ENCODE measurements around the gene GRIA3.
A peak's percentile ranks its signal among the peaks of the same experiment; 100 is the strongest.
"Not testable (repeated sequence)": the region's sequence is repeated elsewhere in the genome, so short reads cannot be mapped to it uniquely, and the experiment has no call there.

The GRIA3 gene

DNA sequence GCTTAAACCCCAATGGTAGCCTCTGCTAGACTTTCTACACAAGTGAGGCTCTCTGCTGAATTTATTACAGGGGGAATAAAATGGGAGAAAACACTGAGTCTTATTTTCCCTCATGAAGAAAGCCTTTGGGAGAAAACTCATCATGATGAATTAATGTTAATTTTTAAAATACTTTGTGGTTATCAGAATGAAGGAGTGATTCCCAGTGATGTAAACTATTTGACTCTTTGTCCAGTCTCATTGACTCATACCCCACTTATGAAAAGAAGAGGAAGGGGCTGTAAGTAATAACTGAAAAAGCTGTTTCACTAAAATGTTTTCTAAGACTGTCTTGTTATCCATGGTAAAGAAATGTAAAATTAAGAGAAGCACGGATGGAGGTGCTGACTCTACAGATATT is 208.8 kb downstream of the GRIA3 start:
- DNase-seq (ENCODE audit: insufficient read length, low spot score) = no peak
- FAIRE-seq = no peak
- no peak for TF ChIP-seq POLR2A (IDR thresholded peaks at IDR 0.05; ENCODE audit: low read depth, low read length)

DNA sequence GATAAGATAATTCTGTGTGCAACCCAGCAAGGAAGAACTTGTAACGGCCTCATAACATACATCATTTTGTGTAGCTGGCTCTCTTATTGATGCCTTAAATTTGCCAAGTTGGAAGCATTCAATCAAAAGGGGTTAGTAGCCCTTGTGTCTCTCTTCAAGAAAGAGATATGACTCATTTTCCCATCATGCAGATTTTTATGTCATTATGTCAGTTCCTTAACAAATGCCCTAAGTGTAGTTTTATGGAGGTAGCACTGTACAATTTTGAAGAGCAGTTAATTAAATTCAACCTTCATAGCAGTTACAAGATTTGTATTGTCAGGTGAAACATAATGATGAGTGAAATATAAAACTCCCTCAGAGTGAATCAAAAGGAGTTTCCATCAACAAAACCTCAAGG is 215.6 kb downstream of the GRIA3 start:
- no peak for TF ChIP-seq POLR2A (IDR thresholded peaks at IDR 0.05; ENCODE audit: low read depth, low read length)
- FAIRE-seq (no peak), DNase-seq (ENCODE audit: insufficient read length, low spot score) (no peak)

DNA sequence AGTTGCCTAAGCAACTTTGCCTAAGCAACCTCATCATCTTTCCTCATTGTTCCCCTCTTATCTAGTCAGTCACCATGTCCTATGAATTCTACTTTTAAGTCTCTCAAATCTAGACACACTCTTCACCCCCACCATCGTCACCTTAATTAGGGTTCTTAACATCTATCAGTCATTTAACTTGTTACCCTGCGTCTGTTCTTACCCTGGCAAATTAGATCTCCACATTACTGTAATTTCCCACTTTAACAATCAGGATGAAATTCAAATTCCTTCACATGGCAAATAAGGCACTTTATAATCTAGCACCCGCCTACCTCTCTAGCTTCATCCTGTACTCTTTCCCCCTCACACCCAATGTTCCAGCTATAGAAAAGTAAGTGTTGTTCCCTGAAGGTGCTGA is 221.2 kb downstream of the GRIA3 start:
- DNase-seq (ENCODE audit: insufficient read length, low spot score) (no peak), FAIRE-seq (no peak)
- no peak for TF ChIP-seq POLR2A (IDR thresholded peaks at IDR 0.05; ENCODE audit: low read depth, low read length)

DNA sequence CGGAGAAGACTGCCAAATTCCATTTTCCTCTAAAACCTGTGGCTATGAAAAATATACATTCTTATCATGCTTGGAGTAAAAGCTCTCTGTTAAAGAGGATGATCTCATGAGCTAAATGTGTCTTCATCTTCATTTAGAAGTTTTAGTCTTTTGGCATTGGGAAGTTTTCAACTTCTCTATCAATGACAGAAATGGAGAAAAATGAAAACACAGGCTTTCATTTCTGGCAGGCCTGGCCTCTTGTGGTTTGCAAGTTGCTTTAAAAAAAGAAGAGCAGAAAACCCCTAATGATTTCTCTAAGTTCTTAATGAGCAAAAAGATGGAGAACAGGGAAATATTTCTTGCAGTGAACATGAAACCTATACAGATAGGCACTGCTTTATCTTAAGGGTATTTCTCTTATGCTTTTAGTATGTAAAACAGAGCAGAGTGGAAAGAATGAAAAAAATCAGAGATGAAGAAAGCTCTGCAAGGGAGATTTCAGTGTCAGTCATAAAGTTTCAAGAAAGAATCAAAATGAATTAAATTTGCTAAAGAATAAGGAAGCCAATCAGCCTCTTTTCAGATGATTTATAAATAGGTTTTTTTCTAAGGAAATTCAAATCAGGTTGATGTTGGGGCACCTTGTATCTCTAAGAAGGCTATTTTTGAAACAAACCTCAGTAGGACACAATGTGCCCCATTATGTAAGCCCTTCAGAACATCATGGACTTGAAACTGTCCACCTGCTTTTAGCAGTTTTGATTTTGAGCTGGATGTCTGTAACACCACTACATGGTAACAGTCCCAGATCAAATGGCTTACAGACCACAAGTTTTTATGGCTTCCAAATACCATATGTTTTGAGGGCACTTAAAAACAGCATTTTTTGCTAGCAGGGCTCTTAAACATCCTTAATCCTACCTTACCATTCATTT is 225.0 kb downstream of the GRIA3 start:
- FAIRE-seq = no peak
- DNase-seq (ENCODE audit: insufficient read length, low spot score) = no peak
- TF ChIP-seq POLR2A (IDR thresholded peaks at IDR 0.05; ENCODE audit: low read depth, low read length) = no peak

DNA sequence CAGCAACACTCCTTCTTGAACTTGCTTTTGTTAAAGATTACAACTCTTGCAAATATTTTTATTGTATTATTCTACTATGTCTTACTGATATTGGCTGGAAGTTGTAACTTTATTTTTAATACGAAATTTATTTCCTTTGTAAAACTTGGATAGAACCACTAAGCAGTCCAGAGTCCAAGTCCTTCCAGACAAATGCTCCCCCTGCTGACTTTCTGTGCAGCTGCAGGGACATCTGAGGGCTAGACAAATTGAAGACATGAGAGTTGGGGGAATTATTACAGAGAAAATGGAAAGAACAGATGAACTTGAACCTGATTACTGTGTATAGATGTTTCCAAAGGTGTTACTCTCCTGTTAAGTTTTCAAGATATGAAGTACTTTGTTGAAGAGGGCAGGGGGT is 238.8 kb downstream of the GRIA3 start:
- DNase-seq (ENCODE audit: insufficient read length, low spot score) = no peak
- FAIRE-seq = no peak
- no peak for TF ChIP-seq POLR2A (IDR thresholded peaks at IDR 0.05; ENCODE audit: low read depth, low read length)

DNA sequence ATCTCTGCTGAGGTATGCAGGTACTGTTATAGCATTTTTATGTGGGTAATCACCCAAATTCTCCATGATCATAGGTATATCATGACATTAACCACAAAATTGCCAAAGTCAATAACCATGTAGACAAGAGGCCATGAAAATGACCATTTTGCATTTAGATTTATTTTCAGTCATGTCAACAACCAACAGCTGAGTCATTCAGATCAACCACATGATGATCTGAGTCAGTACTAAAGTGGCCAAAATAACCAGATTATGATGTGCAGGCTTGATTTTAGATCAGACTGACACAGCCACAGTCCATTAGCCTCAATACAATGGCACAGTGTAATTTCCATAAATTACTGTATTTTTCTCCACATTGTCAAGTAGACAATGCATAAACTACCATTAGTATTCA is 240.5 kb downstream of the GRIA3 start:
- TF ChIP-seq POLR2A (IDR thresholded peaks at IDR 0.05; ENCODE audit: low read depth, low read length) = no peak
- FAIRE-seq = peak; percentile 38
- no peak for DNase-seq (ENCODE audit: insufficient read length, low spot score)

DNA sequence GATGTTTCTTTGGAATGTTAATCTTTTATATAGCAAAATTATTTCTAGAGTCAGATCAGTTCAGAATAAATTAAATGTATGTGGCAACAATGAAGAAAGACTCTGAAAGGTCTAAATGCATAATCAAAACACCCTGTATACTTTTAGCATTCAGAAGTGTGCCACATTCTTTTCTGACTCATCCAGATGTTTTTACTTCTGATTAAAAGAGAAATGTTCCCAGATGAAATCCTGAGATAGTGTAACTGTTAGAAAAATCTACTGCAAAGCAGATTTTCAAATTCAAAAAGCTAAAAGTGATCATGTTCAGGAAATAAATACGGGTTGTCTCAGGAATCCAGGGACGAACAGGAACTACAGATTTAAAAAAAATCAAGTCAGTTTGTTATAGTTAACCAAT is 241.4 kb downstream of the GRIA3 start:
- FAIRE-seq (no peak), DNase-seq (ENCODE audit: insufficient read length, low spot score) (no peak)
- TF ChIP-seq POLR2A (IDR thresholded peaks at IDR 0.05; ENCODE audit: low read depth, low read length) = no peak

DNA sequence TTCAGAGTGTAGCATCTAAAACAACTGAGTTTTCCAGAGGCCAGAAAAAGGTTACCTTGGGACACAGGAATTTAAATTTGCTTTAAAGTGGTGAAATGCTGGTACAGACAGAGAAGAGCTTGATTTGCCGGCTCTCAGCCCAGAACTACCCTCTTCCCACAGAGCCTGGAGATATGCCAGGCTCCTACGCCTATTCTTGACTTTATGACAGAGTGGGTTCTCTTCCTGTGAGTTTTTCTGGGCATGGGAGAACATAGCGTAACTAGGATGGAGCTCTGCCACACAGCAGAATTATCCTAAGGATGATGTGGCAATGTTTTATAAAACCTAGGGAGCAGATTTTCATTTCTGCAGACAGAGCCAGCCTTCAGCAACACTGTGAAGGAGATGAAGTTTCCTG is 241.8 kb downstream of the GRIA3 start:
- DNase-seq (ENCODE audit: insufficient read length, low spot score) (no peak), FAIRE-seq (no peak)
- no peak for TF ChIP-seq POLR2A (IDR thresholded peaks at IDR 0.05; ENCODE audit: low read depth, low read length)

DNA sequence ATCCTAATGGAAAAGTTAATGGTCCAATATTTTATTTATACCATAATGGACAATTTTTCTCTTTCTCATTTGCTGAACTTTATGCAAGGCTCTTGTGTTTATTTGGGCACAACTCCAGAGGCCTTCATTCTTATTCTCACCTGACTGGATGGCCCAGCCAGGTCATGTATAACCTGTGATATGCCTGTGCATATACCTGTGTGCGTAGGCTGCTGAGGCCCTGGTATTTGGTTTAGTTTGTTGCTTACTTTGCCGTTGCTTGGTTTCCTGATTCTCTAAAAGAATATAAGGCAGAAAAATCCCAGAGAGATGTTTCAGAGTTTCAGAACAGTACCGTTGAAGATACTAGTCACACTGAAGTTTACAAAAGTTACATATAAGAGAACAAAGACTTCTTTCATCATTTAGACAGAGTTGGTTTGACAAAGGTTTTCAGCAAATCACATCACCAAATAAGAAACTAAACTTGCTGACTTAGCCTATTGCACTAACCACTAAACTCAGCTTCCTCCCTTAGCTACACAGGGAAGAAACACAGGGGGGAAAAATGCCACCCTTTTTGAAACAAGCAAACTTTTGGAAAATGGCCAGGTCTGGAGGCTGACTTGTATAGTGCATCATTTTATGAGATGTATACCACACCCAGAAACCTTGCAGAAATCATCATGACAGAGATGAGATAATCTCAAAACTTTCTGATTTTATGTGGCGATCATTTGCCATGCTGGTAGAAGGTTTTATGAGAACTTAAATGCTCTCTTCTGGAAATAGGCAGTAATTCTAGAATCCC is 248.5 kb downstream of the GRIA3 start:
- DNase-seq (ENCODE audit: insufficient read length, low spot score) = no peak
- no peak for FAIRE-seq
- TF ChIP-seq POLR2A (IDR thresholded peaks at IDR 0.05; ENCODE audit: low read depth, low read length) = no peak

DNA sequence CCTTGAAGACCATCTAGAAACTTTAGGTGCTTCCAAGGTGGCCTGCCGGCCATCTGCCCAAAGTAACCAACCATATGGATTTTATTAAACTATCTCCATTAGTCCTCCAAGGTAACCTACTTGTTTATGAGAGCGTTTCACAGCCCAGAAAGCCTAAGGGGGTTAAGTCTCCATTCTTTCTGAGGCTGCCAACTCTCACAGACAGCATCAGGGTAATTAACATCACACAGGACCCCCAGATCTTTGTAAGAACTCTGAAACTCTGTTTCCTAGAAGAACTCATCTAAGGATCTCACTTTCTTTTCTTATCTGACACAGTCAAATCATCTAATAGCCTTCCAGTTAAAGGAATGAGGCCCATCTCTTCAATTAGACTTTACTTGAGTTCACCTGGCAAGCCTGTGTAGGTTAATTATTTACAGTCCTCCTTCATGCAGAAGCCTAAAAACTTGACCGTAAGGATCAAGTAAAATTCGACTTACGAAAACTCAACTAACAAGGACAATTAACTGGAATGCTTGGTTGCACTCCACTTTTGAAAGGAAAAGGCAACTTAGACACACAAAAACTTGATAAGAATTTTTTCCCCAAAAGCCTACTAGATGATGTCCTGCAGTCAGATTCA is 252.5 kb downstream of the GRIA3 start:
- no peak for TF ChIP-seq POLR2A (IDR thresholded peaks at IDR 0.05; ENCODE audit: low read depth, low read length)
- DNase-seq (ENCODE audit: insufficient read length, low spot score) = no peak
- no peak for FAIRE-seq

DNA sequence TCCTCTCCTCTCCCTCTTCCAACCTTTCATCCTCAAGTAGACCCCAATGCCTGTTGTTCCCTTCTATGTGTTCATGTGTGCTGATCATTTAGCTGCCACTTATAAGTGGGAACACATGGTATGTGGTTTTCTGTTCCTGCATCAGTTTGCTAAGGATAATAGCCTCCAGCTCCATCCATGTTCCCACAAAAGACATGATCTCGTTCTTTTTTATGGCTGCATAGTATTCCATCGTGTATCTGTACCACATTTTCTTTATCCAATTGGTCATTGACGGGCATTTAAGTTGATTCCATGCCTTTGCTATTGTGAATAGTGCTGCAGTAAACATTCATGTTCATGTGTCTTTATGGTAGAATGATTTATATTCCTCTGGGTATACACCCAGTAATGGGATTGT is 255.8 kb downstream of the GRIA3 start:
- FAIRE-seq; DNase-seq (ENCODE audit: insufficient read length, low spot score): not testable (repeated sequence)

DNA sequence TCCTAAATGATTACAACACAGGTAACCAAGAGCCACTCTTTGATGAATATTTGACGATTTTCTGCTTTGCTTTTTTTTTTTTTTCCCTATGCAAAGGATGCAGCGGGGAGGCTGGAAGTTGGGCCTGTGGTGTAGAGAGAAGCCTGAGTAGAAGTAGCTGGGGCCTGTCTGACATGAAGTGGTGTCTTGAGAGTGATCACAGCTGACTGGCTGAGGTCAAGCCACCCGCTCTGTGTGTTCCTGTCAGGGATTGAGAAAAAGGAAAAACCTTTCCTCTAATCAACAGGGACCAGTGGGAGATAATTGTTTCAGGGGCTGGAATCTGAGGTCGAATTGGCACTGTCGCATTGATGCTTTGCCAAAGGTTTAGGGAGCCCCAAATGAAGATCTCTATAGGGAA is 258.7 kb downstream of the GRIA3 start:
- DNase-seq (ENCODE audit: insufficient read length, low spot score) (no peak), FAIRE-seq (no peak)
- no peak for TF ChIP-seq POLR2A (IDR thresholded peaks at IDR 0.05; ENCODE audit: low read depth, low read length)

DNA sequence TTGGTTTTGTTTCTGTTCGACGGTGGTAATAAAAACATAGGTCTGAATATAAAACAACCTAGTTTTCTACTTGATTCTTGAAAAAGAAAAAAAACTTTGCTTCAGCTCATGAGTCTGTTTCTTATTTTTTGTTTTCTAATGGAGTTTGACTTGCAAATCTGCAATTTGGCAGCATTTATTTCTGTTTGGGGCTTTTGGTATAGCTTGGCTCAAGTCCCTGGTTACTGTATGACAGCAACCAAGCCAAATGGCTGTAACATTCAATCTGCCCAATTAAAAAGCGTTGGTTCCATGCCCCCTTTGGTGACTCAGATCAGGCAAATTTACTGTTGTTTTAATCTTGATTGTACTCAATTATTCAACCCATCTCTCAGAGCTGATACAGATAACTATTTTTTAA is 263.4 kb downstream of the GRIA3 start:
- no peak for DNase-seq (ENCODE audit: insufficient read length, low spot score)
- no peak for TF ChIP-seq POLR2A (IDR thresholded peaks at IDR 0.05; ENCODE audit: low read depth, low read length)
- no peak for FAIRE-seq

DNA sequence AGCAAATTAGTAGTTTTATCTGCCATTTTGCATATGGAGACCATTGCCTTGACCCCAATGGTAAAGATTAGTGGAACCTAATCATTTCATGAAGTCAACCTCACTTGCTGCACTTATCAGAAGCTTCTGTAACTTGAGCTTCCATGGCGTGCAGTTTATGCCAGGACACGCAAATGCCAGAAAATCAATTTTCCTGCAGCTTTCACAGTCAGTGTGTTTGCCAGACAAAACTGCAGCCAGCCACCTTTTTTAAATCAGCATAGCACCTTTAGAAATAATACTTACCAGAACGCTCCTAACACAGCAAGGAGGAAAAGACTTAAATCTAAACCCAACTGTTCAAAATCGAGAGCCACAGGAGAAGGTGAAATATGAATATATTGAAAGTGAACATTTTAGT is 265.3 kb downstream of the GRIA3 start:
- no peak for FAIRE-seq
- no peak for DNase-seq (ENCODE audit: insufficient read length, low spot score)
- no peak for TF ChIP-seq POLR2A (IDR thresholded peaks at IDR 0.05; ENCODE audit: low read depth, low read length)
